Lower leg skin (tissue), 4 donors: ENCODE results near the gene WFIKKN1. TPM values are rescaled to one million over a fixed set of nuclear protein-coding genes. Genes with fewer than 3 reads are reported as not detected.

Experiments used
- DNase-seq, 2 donors: peaks; one replicate each; pipeline ENCODE4 v3.0.0-alpha.2; 2019; ENCODE audit warnings: low spot score in 2 of 2
- H3K4me3 ChIP-seq: fragments of 200-600 bp; sonication (generic); 2 replicates; pipeline ENCODE4 v1.5.1; 2017; ENCODE audit warnings: mild to moderate bottlenecking, low read depth; ENCODE audit not compliant: poor library complexity, severe bottlenecking
- POLR2A ChIP-seq, 2 donors: fragments of 450-650 bp; IDR thresholded peaks; one replicate each; pipeline ENCODE4 v1.6.1; 2016 to 2017; ENCODE audit warnings: antibody characterized with exemption in 2 of 2, mild to moderate bottlenecking in 1 of 2, moderate library complexity in 1 of 2
- WGBS, 2 donors: methylation state at CpG; one replicate each; pipeline ENCODE4 v1.1.5; 2018; 5-methylcytosine and 5-hydroxymethylcytosine counted together
- intact Hi-C: fragments of 100-400 bp; cut with DNase I; formaldehyde crosslinking; loops from one replicate; pipeline ENCODE4 v1.15.0; 2023; ENCODE audit warnings: low total_unique reads
- total RNA-seq, 4 donors: library from RNA; depleted of rRNA; stranded (reverse); fragments of >200 nt; gene quantifications; one replicate each; pipeline ENCODE4 v1.1.0, GENCODE V29; 2016
- TF ChIP-seq, protein P1 (sequence below), 3 donors: fragments of 450-650 bp; IDR thresholded peaks; one replicate each; pipeline ENCODE4 v1.5.1; 2016; ENCODE audit warnings: antibody characterized with exemption in 3 of 3, mild to moderate bottlenecking in 3 of 3, moderate library complexity in 2 of 3

The WFIKKN1 gene
- total RNA-seq, 4 donors from 2014 or later, result 1.3 to 5.0 (median 2.8) TPM

DNA sequence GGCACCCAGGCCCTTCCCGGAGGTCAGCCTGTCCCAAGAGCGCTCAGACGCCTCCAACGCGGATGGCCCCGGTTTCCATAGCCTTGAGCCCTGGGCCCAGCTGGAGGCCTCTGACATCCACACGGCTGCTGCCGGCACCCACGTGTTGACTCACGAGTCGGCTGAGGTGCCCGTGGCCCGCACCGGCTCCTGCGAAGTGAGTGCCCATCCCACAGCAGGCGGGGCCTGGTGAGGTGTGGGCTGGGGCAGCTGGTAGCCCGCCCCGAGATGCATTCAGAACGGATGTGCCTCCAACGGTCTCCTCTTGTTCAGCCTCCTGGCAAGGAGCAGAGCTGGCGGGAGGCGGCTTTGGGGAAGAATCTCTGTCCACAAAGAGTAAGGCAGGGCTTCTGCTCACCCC lies 21.1 kb downstream of the WFIKKN1 start:
- 81 to 93% methylated on average over 6 to 20 of the region's 22 CpGs for WGBS, 2 donors
- intact Hi-C loops, result no loop called here
- H3K4me3 ChIP-seq, result no peak overlapping the region
- TF ChIP-seq, protein P1, sequence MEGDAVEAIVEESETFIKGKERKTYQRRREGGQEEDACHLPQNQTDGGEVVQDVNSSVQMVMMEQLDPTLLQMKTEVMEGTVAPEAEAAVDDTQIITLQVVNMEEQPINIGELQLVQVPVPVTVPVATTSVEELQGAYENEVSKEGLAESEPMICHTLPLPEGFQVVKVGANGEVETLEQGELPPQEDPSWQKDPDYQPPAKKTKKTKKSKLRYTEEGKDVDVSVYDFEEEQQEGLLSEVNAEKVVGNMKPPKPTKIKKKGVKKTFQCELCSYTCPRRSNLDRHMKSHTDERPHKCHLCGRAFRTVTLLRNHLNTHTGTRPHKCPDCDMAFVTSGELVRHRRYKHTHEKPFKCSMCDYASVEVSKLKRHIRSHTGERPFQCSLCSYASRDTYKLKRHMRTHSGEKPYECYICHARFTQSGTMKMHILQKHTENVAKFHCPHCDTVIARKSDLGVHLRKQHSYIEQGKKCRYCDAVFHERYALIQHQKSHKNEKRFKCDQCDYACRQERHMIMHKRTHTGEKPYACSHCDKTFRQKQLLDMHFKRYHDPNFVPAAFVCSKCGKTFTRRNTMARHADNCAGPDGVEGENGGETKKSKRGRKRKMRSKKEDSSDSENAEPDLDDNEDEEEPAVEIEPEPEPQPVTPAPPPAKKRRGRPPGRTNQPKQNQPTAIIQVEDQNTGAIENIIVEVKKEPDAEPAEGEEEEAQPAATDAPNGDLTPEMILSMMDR (IDR thresholded peaks at IDR 0.05), result no peak
- no peak for TF ChIP-seq POLR2A (IDR thresholded peaks at IDR 0.05)
- no peak for DNase-seq

- intact Hi-C loops, result no loop called here
- WGBS, 2 donors, result 76 to 77% methylated on average over 16 to 23 of the region's 28 CpGs
- DNase-seq, result no peak
- H3K4me3 ChIP-seq, result no peak overlapping the region
- TF ChIP-seq, protein P1 (IDR thresholded peaks at IDR 0.05), result no peak
- TF ChIP-seq POLR2A (IDR thresholded peaks at IDR 0.05), result no peak
Observed at GRCh38 chr16:652454-653305, 21.9 kb downstream of the WFIKKN1 start.

- intact Hi-C loops, result no loop called here
- no peak for DNase-seq
- TF ChIP-seq, protein P1 (IDR thresholded peaks at IDR 0.05), result no peak
- TF ChIP-seq POLR2A (IDR thresholded peaks at IDR 0.05), result no peak
- WGBS, 2 donors, result 92% methylated on average over 12 of the region's 12 CpGs
- no peak overlapping the region for H3K4me3 ChIP-seq
Observed at GRCh38 chr16:654034-654433, 23.2 kb downstream of the WFIKKN1 start.

GRCh38 chr16:657487-657886 lies 26.7 kb downstream of the WFIKKN1 start:
- no peak for TF ChIP-seq POLR2A (IDR thresholded peaks at IDR 0.05)
- TF ChIP-seq, protein P1 (IDR thresholded peaks at IDR 0.05), result no peak
- WGBS, 2 donors, result 96% methylated on average over 8 to 15 of the region's 22 CpGs
- intact Hi-C loops, result no loop called here
- no peak overlapping the region for H3K4me3 ChIP-seq
- DNase-seq, result no peak

DNA sequence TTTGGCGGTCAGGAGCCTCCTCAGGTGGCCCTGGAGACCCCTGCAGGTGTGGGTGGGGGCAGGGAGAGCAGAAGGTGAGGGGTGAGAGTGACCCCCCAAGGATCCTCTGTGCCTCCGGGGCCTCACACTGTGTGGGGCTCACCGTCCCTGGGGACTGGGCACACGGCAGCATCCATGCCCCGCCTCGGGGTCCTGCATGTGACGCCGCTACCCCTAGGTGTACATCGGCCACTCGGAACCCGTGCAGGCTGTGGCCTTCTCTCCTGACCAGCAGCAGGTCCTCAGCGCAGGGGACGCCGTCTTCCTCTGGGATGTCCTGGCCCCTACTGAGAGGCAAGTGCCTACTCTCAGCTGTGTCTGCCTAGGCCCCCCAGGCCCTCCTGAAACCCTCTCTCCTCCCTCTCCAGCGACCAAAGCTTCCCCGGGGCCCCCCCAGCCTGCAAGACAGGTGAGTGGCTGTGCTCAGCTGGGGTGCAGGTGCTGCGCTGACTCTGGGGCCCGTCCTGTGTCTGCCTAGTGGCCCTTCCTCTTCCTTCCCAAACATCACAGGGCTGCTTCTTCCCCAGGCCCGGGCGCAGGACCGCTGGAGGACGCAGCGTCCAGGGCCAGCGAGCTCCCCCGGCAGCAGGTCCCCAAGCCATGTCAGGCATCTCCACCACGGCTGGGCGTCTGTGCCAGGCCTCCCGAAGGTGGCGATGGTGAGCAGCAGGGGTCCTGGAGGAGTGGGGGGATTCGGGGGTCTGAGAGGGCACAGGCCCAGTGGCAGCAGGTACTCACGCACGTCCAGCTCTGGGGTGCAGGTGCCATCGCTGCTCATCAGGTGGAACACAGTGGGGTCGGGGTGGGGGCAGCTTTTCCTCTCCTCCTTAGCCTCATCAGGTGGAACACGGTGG lies 28.1 kb downstream of the WFIKKN1 start:
- intact Hi-C loops, result no loop called here
- WGBS, 2 donors, result 92 to 93% methylated on average over 23 to 32 of the region's 35 CpGs
- no peak for DNase-seq
- no peak for TF ChIP-seq POLR2A (IDR thresholded peaks at IDR 0.05)
- TF ChIP-seq, protein P1 (IDR thresholded peaks at IDR 0.05), result no peak
- H3K4me3 ChIP-seq, result no peak overlapping the region
